Gastrocnemius medialis (tissue), 4 donors: ENCODE results near the gene VIPAS39.

ENCODE experiments used
- POLR2A ChIP-seq, 2 donors: fragments of 450-650 bp; IDR thresholded peaks; one replicate each; pipeline ENCODE4 v1.6.1; 2017; ENCODE audit warnings: antibody characterized with exemption in 2 of 2, mild to moderate bottlenecking in 2 of 2, moderate library complexity in 2 of 2
- TF ChIP-seq, protein P1 (sequence below), 5 experiments: fragments of 450-650 bp in 3 of 5; fragments of 200-600 bp in 2 of 5; sonication (generic) in 2 of 5; IDR thresholded peaks in 4 of 5; conservative IDR thresholded peaks in 1 of 5; 1 replicate in 4 of 5; 2 replicates in 1 of 5; pipeline ENCODE4 v1.5.1; 2016 to 2019; ENCODE audit warnings: antibody characterized with exemption in 5 of 5, mild to moderate bottlenecking in 3 of 5, moderate library complexity in 3 of 5

DNA sequence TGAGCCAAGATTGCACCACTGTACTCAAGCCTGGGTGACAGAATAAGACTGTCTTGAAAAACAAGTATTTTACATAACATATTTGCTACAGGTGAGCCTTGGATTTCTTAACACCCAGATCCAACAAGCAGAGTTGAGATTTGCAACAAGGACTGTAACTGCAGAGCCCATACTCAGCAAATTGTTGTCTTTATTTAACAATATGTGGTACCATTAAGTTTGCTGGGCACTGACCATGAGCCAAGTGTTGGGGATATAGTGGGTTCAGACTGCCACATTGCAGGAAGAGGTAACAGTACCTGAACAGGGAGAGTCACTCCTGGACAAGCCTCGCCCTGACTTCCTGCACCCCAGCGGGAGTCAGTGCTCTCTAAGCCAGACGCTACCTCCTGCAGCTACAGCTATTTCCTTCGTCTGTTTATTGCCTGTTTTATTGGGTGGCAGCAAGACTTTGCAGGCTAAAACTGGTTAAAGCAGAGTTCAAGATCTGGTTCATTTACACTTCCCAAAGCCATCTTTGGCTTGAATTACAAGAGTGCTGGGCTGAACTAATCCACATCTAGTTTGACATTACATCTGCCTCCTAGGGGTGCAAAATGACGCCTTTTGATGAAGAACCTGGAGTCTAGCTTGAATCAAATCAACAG, 12.9 kb upstream of the VIPAS39 start:
- no peak for TF ChIP-seq POLR2A (IDR thresholded peaks at IDR 0.05)
- TF ChIP-seq, protein P1, sequence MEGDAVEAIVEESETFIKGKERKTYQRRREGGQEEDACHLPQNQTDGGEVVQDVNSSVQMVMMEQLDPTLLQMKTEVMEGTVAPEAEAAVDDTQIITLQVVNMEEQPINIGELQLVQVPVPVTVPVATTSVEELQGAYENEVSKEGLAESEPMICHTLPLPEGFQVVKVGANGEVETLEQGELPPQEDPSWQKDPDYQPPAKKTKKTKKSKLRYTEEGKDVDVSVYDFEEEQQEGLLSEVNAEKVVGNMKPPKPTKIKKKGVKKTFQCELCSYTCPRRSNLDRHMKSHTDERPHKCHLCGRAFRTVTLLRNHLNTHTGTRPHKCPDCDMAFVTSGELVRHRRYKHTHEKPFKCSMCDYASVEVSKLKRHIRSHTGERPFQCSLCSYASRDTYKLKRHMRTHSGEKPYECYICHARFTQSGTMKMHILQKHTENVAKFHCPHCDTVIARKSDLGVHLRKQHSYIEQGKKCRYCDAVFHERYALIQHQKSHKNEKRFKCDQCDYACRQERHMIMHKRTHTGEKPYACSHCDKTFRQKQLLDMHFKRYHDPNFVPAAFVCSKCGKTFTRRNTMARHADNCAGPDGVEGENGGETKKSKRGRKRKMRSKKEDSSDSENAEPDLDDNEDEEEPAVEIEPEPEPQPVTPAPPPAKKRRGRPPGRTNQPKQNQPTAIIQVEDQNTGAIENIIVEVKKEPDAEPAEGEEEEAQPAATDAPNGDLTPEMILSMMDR (IDR thresholded peaks at IDR 0.05 in 4 of 5, conservative IDR thresholded peaks at IDR 0.05 in 1 of 5) = no peak
